ENCODE results near the gene WDR53.
"Not testable (repeated sequence)": the region's sequence is repeated elsewhere in the genome, so short reads cannot be mapped to it uniquely, and the experiment has no call there.

The WDR53 gene

GRCh38 chr3:196608693-196609092 is 40.3 kb upstream of the WDR53 start:
- no peak for DNase-seq (ENCODE audit: low read depth)
- TF ChIP-seq, protein P1, sequence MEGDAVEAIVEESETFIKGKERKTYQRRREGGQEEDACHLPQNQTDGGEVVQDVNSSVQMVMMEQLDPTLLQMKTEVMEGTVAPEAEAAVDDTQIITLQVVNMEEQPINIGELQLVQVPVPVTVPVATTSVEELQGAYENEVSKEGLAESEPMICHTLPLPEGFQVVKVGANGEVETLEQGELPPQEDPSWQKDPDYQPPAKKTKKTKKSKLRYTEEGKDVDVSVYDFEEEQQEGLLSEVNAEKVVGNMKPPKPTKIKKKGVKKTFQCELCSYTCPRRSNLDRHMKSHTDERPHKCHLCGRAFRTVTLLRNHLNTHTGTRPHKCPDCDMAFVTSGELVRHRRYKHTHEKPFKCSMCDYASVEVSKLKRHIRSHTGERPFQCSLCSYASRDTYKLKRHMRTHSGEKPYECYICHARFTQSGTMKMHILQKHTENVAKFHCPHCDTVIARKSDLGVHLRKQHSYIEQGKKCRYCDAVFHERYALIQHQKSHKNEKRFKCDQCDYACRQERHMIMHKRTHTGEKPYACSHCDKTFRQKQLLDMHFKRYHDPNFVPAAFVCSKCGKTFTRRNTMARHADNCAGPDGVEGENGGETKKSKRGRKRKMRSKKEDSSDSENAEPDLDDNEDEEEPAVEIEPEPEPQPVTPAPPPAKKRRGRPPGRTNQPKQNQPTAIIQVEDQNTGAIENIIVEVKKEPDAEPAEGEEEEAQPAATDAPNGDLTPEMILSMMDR (IDR thresholded peaks at IDR 0.05; ENCODE audit: low read depth, low read length, missing control alignments) = no peak
- in situ Hi-C loops (cut with HindIII; ENCODE audit: low sequenced_read_pairs) = loop anchor here (5.0 kb wide), 1 partner anchor 79 kb away; no protein-coding TSS in a partner anchor

DNA sequence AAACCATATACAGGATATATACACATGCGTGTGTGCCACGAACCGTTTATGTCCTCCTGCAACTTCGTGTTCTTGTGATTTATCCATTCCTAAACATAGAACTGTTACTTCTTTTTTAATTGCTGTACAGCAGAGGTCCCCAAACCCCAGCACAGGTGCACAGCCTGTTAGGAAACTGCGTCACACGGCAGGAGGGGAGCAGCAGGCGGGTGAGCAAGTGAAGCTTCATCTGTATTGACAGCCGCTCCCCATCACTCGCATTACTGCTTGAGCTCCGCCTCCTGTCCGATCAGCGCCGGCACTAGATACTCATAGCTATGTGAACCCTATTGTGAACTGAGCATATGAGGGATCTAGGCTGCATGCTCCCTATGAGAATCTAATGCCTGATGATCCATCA is 36.2 kb upstream of the WDR53 start:
- no peak overlapping the region for H3K4me3 ChIP-seq (ENCODE audit: low read depth, low read length)
- TF ChIP-seq, protein P1 (IDR thresholded peaks at IDR 0.05; ENCODE audit: low read depth, low read length, missing control alignments) = no peak
- no peak for DNase-seq (ENCODE audit: low read depth)
- in situ Hi-C loops (cut with HindIII; ENCODE audit: low sequenced_read_pairs) = no loop called here

More at GRCh38 chr3:196608693-196609092, 40.3 kb upstream of the WDR53 start:
- no peak overlapping the region for H3K4me3 ChIP-seq (ENCODE audit: low read depth, low read length)

DNA sequence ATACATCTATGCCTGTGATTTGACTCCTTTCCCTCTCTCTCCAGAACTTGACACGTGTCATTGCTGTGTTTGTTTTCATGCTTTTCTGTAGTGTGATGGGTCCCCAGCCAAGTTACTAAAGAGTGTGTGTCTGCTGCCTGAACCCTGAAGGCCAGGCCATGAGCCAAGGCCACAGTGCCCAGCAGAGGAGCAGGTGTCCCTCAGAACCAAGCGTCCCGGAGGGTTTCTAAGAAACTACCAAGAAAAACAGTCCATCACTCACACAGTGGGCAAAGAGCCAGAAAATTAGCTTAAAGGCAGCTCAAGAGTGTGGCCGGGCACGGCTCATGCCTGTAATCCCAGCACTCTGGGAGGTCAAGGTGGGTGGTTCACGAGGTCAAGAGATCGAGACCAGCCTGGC is 35.3 kb upstream of the WDR53 start:
- DNase-seq (ENCODE audit: low read depth) = no peak
- TF ChIP-seq, protein P1 (IDR thresholded peaks at IDR 0.05; ENCODE audit: low read depth, low read length, missing control alignments) = no peak
- in situ Hi-C loops (cut with HindIII; ENCODE audit: low sequenced_read_pairs) = no loop called here
- no peak overlapping the region for H3K4me3 ChIP-seq (ENCODE audit: low read depth, low read length)

DNA sequence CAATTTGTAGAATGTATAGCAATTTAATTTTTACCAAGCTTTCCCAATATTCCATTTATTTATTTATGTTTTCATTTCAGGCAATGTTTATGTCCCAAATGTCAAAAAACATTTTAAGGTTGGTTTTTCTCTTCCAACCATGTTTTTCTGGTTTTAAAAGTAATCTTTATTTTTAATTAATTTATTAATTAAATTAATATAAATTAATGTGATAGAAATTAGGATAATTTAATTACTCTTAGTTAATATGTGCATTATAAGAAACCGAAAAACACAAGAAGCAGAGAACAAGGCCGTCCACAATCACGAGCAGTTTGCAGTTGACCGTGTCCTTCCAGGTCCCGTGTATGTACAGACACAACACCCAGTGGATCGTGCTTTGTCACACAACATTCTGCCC is 34.3 kb upstream of the WDR53 start:
- no peak for DNase-seq (ENCODE audit: low read depth)
- TF ChIP-seq, protein P1 (IDR thresholded peaks at IDR 0.05; ENCODE audit: low read depth, low read length, missing control alignments) = no peak
- in situ Hi-C loops (cut with HindIII; ENCODE audit: low sequenced_read_pairs) = no loop called here
- no peak overlapping the region for H3K4me3 ChIP-seq (ENCODE audit: low read depth, low read length)

DNA sequence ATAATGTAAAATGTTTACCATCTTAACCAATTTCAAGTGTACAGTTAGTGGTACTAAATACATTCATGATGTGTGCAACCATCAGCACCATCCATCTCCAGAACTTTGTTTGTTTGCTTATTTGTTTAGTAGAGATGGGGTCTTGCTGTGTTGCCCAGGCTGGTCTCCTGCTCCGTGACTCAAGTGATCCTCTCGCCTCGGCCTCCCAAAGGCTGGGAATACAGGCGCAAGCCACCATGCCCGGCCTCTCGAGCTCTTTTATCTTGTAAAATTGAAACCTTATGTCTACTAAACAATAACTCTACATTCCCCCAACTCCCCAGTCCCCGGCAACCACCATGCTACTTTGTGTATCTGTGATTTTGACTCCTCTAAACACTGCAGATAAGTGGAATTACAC is 32.0 kb upstream of the WDR53 start:
- in situ Hi-C loops (cut with HindIII; ENCODE audit: low sequenced_read_pairs) = no loop called here
- no peak overlapping the region for H3K4me3 ChIP-seq (ENCODE audit: low read depth, low read length)
- DNase-seq (ENCODE audit: low read depth) = no peak
- TF ChIP-seq, protein P1 (IDR thresholded peaks at IDR 0.05; ENCODE audit: low read depth, low read length, missing control alignments) = no peak

GRCh38 chr3:196599734-196600128 is 31.4 kb upstream of the WDR53 start:
- in situ Hi-C loops (cut with HindIII; ENCODE audit: low sequenced_read_pairs) = no loop called here
- TF ChIP-seq, protein P1 (IDR thresholded peaks at IDR 0.05; ENCODE audit: low read depth, low read length, missing control alignments) = no peak
- no peak overlapping the region for H3K4me3 ChIP-seq (ENCODE audit: low read depth, low read length)
- no peak for DNase-seq (ENCODE audit: low read depth)

- in situ Hi-C loops (cut with HindIII; ENCODE audit: low sequenced_read_pairs); DNase-seq (ENCODE audit: low read depth); H3K4me3 ChIP-seq (ENCODE audit: low read depth, low read length): not testable (repeated sequence)
These were observed 29.8 kb upstream of the WDR53 start for GRCh38 chr3:196597971-196598733.

Data from astrocyte of the cerebellum (primary cell).